ENCODE data around the gene ATP11A. TPM values are rescaled to one million over a fixed set of nuclear protein-coding genes. Genes with fewer than 3 reads are reported as not detected.

ATP11A gene
- total and polyA plus RNA-seq, 9 of the 15 experiments (the other 6 are each of a cell fraction or from before 2014, with no cell fraction given), result 0.38 to 34.2 (median 4.2) TPM

DNA sequence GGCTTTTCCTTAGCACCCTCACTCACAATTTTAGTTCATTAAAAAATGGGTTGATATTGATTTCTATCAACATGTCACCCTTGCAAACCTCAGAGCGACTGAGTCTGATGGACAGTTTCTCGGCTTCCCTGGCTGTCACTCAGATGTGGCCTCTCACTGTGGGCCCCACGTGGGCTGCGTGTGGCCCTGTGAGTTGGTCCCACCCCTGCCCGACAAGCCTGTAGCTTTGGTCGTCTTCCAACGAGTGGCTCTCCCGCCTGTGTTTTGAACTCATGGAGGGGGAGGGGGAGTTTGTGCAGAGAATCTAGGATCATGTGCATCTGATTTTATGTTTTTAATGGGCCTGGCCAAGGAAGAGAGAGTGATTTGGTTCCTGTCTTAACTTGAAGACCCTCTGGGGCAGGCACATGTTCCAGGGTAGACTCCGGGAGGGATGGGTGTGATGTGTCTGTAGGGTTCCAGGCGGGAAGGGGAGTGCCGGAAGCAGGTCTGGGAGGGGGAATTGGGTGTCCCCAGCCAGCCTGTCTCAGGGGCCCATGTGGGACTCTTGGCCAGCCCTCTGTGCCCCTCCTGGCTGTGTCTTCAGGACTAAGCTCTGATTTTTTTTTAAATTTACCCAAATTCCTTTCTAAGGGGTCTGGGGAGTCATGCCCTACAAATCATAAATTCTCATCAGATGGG is 18.9 kb downstream of the ATP11A start:
- BruUV-seq (replicated peaks), result no TSS peak
- H3K27me3 ChIP-seq (ENCODE audit: control insufficient read depth in 2 of 2, insufficient read depth in 2 of 2, low read length in 2 of 2), result no peaks in the 10 kb centered on the region
- 0 out of 2 replicates have a peak overlapping the region, but pooled peaks have one; percentile 41 for H3K4me2 ChIP-seq (ENCODE audit: insufficient read depth, low read length)
- no peak overlapping the region for H3K4me3 ChIP-seq
- H2AFZ ChIP-seq (ENCODE audit: low read depth, low read length), result no peak overlapping the region
- ChIA-PET CTCF (ENCODE audit: low intra/inter-chr PET ratio) (no interaction called here), POLR2A (interaction anchor here (0.6 to 2.0 kb wide), 2 partner anchors 8 to 407 kb away, joined by 3 to 6 read pairs; no protein-coding TSS in a partner anchor)
- no peaks in the 10 kb centered on the region for H3K9me3 ChIP-seq (replicated peaks; ENCODE audit: control insufficient read depth, insufficient read depth, low read depth, low read length)
- DNase-seq (ENCODE audit: extremely low read depth in 1 of 4, low spot score in 3 of 4), result peak; percentile 35 to 56 (median 42)
- WGBS (ENCODE audit: insufficient coverage, low coverage, missing lambda C conversion rate), result 20% methylated on average over 11 of the region's 11 CpGs
- peaks cover 3% of the 10 kb centered on the region; the same call in 1 of the 3 replicates for H3K36me3 ChIP-seq (ENCODE audit: control insufficient read depth, insufficient read depth, low read length)
- ATAC-seq, result 0 out of 3 replicates have a peak, but pooled peaks have one; percentile 6
- H3K9ac ChIP-seq (ENCODE audit: insufficient read depth in 1 of 2, low read depth in 2 of 2, low read length in 2 of 2), result peak overlapping the region in 1 of 2 experiments; percentile 68; a peak in 2 of 4 replicates
- peaks cover 56 to 58% of the 10 kb centered on the region in 2 experiments for H3K4me1 ChIP-seq (replicated peaks in 1 of 2; ENCODE audit: control insufficient read depth in 2 of 2, insufficient read depth in 2 of 2, low read length in 2 of 2)
- in situ Hi-C loops (cut with MboI), result no loop called here
- peaks cover 17% of the 10 kb centered on the region for H3K9me1 ChIP-seq (ENCODE audit: control insufficient read depth, insufficient read depth, low read length)
- H3K79me2 ChIP-seq (ENCODE audit: control insufficient read depth, insufficient read depth, low read length), result peaks cover 73% of the 10 kb centered on the region
- peaks cover 19% of the 10 kb centered on the region for H4K20me1 ChIP-seq (replicated peaks; ENCODE audit: control insufficient read depth, insufficient read depth, low read length)
- H3K27ac ChIP-seq (ENCODE audit: extremely low read depth, low read depth, low read length), result no peak overlapping the region
- intact Hi-C loops (cut with micrococcal nuclease), result no loop called here
- FAIRE-seq, result no peak
- TF ChIP-seq HIVEP1 (CRISPR knock-in tag; IDR thresholded peaks at IDR 0.05) (no peak), TAF1 (IDR thresholded peaks at IDR 0.05; ENCODE audit: control insufficient read depth, extremely low read depth, insufficient read depth, low read length, severe bottlenecking) (no peak), TCF7L2 (IDR thresholded peaks at IDR 0.05; ENCODE audit: low read depth, low read length) (no peak), FOS (IDR thresholded peaks at IDR 0.05; ENCODE audit: extremely low read depth, insufficient read length) (no peak), ADNP (tag; IDR thresholded peaks at IDR 0.05) (no peak), NFE2L1 (tag; IDR thresholded peaks at IDR 0.05; ENCODE audit: borderline replicate concordance, low read depth) (no peak), L3MBTL2 (IDR thresholded peaks at IDR 0.05) (peak; percentile 71), HDAC1 (IDR thresholded peaks at IDR 0.05) (peak in 1 of 2 experiments; percentile 36; a peak in 1 of 4 replicates), RBM34 (IDR thresholded peaks at IDR 0.05; ENCODE audit: borderline replicate concordance, insufficient read depth, low read length) (no peak), PYGO2 (tag; IDR thresholded peaks at IDR 0.05) (no peak), LEF1 (IDR thresholded peaks at IDR 0.05) (no peak), JUND (IDR thresholded peaks at IDR 0.05; ENCODE audit: borderline replicate concordance, low read depth, low read length) (no peak), JUND (tag; IDR thresholded peaks at IDR 0.05; ENCODE audit: borderline replicate concordance, low read depth, low read length) (no peak), NR2C1 (IDR thresholded peaks at IDR 0.05) (no peak), NR2C1 (tag; IDR thresholded peaks at IDR 0.05) (no peak), KLF10 (CRISPR knock-in tag; IDR thresholded peaks at IDR 0.05) (no peak), CBFA2T3 (IDR thresholded peaks at IDR 0.05) (no peak), GABPB1 (CRISPR knock-in tag; IDR thresholded peaks at IDR 0.05) (no peak), FOXJ3 (CRISPR knock-in tag; IDR thresholded peaks at IDR 0.05) (no peak), ZEB2 (IDR thresholded peaks at IDR 0.05) (no peak)
- TF ChIP-seq, protein P1, sequence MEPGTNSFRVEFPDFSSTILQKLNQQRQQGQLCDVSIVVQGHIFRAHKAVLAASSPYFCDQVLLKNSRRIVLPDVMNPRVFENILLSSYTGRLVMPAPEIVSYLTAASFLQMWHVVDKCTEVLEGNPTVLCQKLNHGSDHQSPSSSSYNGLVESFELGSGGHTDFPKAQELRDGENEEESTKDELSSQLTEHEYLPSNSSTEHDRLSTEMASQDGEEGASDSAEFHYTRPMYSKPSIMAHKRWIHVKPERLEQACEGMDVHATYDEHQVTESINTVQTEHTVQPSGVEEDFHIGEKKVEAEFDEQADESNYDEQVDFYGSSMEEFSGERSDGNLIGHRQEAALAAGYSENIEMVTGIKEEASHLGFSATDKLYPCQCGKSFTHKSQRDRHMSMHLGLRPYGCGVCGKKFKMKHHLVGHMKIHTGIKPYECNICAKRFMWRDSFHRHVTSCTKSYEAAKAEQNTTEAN (CRISPR knock-in tag; IDR thresholded peaks at IDR 0.05), result no peak
- TF ChIP-seq, protein P2, sequence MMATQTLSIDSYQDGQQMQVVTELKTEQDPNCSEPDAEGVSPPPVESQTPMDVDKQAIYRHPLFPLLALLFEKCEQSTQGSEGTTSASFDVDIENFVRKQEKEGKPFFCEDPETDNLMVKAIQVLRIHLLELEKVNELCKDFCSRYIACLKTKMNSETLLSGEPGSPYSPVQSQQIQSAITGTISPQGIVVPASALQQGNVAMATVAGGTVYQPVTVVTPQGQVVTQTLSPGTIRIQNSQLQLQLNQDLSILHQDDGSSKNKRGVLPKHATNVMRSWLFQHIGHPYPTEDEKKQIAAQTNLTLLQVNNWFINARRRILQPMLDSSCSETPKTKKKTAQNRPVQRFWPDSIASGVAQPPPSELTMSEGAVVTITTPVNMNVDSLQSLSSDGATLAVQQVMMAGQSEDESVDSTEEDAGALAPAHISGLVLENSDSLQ (IDR thresholded peaks at IDR 0.05), result peak; percentile 92
